DMS 273 (cell line): Measurements from ENCODE around the gene SPOCD1.

Source experiments
- DNase-seq: peaks from one replicate; lab custom pipeline; 2025; ENCODE audit not compliant: unreplicated experiment; lab: John Stamatoyannopoulos, UW

Gene SPOCD1

GRCh38 chr1:31742462-31743212 is 73.2 kb downstream of the SPOCD1 start:
- no peak for DNase-seq
